ENCODE data around the gene PSAPL1. TPM values are rescaled to one million over a fixed set of nuclear protein-coding genes. Genes with fewer than 3 reads are reported as not detected.

The PSAPL1 gene
- total RNA-seq, 1 experiment from 2014 or later, result 14.3 TPM

DNA sequence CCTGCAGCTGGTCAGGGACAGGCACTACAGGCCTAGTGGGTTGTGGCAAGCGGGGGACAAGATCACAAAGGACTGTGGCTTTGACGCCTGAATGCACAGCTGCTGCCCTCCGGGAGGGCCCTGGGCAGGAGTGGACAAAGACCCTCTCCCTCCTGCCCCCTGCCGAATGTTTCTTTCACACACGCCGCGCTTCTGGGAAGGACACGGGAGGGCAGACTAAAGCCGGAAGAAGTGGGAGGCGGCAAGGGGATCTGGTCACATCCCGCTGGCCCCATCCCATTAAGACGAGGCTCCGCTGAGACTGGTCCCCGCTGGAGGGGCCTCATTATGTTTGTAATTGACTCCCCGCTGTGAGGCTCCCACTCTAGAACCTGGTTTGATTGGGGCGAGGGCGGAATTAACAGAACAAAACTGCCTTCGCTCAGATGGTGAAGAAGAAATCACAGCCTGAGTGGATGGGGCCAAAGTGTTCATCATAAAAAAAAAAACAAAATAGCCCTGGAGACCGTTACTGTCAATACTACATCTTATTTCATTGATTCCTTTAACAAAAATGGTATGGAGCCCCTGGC, 37.8 kb upstream of the PSAPL1 start:
- no peaks in the 10 kb centered on the region for H3K4me1 Mint-ChIP-seq (ENCODE audit: low read depth, unreplicated experiment)
- H3K27ac Mint-ChIP-seq (ENCODE audit: unreplicated experiment), result no peak overlapping the region
- no peaks in the 10 kb centered on the region for H3K9me3 Mint-ChIP-seq (ENCODE audit: unreplicated experiment)
- DNase-seq, result no peak
- BruUV-seq (replicated peaks), result no TSS peak
- H3K4me3 ChIP-seq (ENCODE audit: low read depth, low read length), result no peak overlapping the region
- CTCF ChIA-PET, result no interaction called here
- intact Hi-C loops (cut with micrococcal nuclease; ENCODE audit: unreplicated experiment), result no loop called here
- TF ChIP-seq, protein P1, sequence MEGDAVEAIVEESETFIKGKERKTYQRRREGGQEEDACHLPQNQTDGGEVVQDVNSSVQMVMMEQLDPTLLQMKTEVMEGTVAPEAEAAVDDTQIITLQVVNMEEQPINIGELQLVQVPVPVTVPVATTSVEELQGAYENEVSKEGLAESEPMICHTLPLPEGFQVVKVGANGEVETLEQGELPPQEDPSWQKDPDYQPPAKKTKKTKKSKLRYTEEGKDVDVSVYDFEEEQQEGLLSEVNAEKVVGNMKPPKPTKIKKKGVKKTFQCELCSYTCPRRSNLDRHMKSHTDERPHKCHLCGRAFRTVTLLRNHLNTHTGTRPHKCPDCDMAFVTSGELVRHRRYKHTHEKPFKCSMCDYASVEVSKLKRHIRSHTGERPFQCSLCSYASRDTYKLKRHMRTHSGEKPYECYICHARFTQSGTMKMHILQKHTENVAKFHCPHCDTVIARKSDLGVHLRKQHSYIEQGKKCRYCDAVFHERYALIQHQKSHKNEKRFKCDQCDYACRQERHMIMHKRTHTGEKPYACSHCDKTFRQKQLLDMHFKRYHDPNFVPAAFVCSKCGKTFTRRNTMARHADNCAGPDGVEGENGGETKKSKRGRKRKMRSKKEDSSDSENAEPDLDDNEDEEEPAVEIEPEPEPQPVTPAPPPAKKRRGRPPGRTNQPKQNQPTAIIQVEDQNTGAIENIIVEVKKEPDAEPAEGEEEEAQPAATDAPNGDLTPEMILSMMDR (IDR thresholded peaks at IDR 0.05; ENCODE audit: insufficient read depth in 1 of 2, low read depth in 1 of 2, low read length in 1 of 2, severe bottlenecking in 1 of 2, unreplicated experiment in 1 of 2), result no peak
- H3K27me3 ChIP-seq (replicated peaks; ENCODE audit: control insufficient read depth, insufficient read depth, low read length), result no peaks in the 10 kb centered on the region
- no peaks in the 10 kb centered on the region for H3K36me3 Mint-ChIP-seq (ENCODE audit: insufficient read depth, unreplicated experiment)
- H3K36me3 ChIP-seq (ENCODE audit: control insufficient read depth, insufficient read depth, low read length), result no peaks in the 10 kb centered on the region
- H3K27me3 Mint-ChIP-seq (ENCODE audit: insufficient read depth, unreplicated experiment), result peaks cover 3% of the 10 kb centered on the region
- no peaks in the 10 kb centered on the region for H3K9me3 ChIP-seq
- no peak overlapping the region for H3K4me3 Mint-ChIP-seq (ENCODE audit: unreplicated experiment)
- POLR2A ChIA-PET, result no interaction called here
- no peaks in the 10 kb centered on the region for H3K4me1 ChIP-seq

DNA sequence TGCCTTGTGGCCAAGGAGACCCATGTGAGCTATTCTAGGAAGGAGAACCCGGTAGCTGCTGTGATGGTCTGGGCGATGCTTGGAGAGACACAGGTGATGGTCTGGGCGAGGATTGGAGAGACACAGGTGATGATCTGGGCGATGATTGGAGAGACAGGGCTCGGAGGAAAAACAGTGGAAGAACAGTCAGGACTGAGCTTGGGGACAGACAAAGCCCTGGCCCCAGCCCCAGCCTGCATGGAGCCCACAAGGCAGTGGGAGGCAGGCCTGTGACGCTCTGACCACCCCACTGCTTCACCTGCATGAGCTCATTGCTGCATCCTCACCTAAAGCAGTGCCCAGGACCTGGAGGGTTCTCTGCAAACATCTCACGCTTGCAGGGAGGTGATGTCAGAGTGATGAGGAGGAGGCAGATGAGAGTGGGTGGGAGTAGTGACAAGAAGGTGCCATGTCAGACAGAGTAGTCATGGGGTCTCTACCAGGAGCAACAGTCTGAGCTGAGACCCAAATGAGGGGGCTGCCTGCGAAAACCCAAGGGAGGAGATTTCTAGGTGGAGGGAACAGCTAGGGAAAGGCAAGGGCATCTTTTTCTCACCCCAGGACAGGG, 35.9 kb upstream of the PSAPL1 start:
- H3K4me3 ChIP-seq (ENCODE audit: low read depth, low read length), result no peak overlapping the region
- no peaks in the 10 kb centered on the region for H3K4me1 ChIP-seq
- H3K27me3 Mint-ChIP-seq (ENCODE audit: insufficient read depth, unreplicated experiment), result peaks cover 3% of the 10 kb centered on the region
- intact Hi-C loops (cut with micrococcal nuclease; ENCODE audit: unreplicated experiment), result no loop called here
- no peaks in the 10 kb centered on the region for H3K36me3 Mint-ChIP-seq (ENCODE audit: insufficient read depth, unreplicated experiment)
- H3K4me3 Mint-ChIP-seq (ENCODE audit: unreplicated experiment), result no peak overlapping the region
- CTCF ChIA-PET, result interaction anchor here (0.9 kb wide), 1 partner anchor 10 kb away, joined by 3 read pairs; no protein-coding TSS in a partner anchor
- TF ChIP-seq, protein P1 (IDR thresholded peaks at IDR 0.05; ENCODE audit: insufficient read depth in 1 of 2, low read depth in 1 of 2, low read length in 1 of 2, severe bottlenecking in 1 of 2, unreplicated experiment in 1 of 2), result no peak
- H3K27ac Mint-ChIP-seq (ENCODE audit: unreplicated experiment), result no peak overlapping the region
- H3K27me3 ChIP-seq (replicated peaks; ENCODE audit: control insufficient read depth, insufficient read depth, low read length), result no peaks in the 10 kb centered on the region
- peaks cover 5% of the 10 kb centered on the region; the same call in 1 of the 2 replicates for H3K9me3 ChIP-seq
- no peaks in the 10 kb centered on the region for H3K36me3 ChIP-seq (ENCODE audit: control insufficient read depth, insufficient read depth, low read length)
- POLR2A ChIA-PET, result no interaction called here
- BruUV-seq (replicated peaks), result no TSS peak
- no peaks in the 10 kb centered on the region for H3K9me3 Mint-ChIP-seq (ENCODE audit: unreplicated experiment)
- H3K4me1 Mint-ChIP-seq (ENCODE audit: low read depth, unreplicated experiment), result no peaks in the 10 kb centered on the region
- DNase-seq, result no peak

DNA sequence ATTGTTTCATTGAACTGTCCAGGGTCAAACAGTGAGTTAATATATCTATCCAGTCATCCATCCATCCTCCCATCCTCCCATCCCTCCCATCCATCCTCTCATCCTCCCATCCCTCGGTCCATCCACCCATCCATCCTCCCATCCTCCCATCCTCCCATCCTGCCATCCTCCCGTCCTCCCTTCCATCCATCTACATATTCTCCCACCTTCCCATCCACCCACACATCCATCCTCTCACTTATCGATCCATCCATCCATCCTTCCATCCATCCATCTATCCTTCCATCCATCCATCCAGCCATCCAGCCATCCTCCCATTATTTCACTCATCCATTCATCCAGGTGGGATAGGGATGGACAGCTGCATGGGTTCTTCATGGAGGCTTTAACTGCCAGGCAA, 35.4 kb upstream of the PSAPL1 start:
- H3K36me3 ChIP-seq (ENCODE audit: control insufficient read depth, insufficient read depth, low read length), result no peaks in the 10 kb centered on the region
- no peaks in the 10 kb centered on the region for H3K27me3 ChIP-seq (replicated peaks; ENCODE audit: control insufficient read depth, insufficient read depth, low read length)
- Mint-ChIP-seq H3K27ac (ENCODE audit: unreplicated experiment) (no peak overlapping the region), H3K27me3 (ENCODE audit: insufficient read depth, unreplicated experiment) (peaks cover 3% of the 10 kb centered on the region), H3K9me3 (ENCODE audit: unreplicated experiment) (no peaks in the 10 kb centered on the region), H3K36me3 (ENCODE audit: insufficient read depth, unreplicated experiment) (no peaks in the 10 kb centered on the region), H3K4me1 (ENCODE audit: low read depth, unreplicated experiment) (no peaks in the 10 kb centered on the region), H3K4me3 (ENCODE audit: unreplicated experiment) (no peak overlapping the region)
- BruUV-seq (replicated peaks), result no TSS peak
- H3K4me1 ChIP-seq, result no peaks in the 10 kb centered on the region
- CTCF ChIA-PET, result interaction anchor here (0.9 kb wide), 1 partner anchor 10 kb away, joined by 3 read pairs; no protein-coding TSS in a partner anchor
- H3K4me3 ChIP-seq (ENCODE audit: low read depth, low read length), result no peak overlapping the region
- H3K9me3 ChIP-seq, result peaks cover 5% of the 10 kb centered on the region; the same call in 1 of the 2 replicates
- POLR2A ChIA-PET, result no interaction called here
- intact Hi-C loops (cut with micrococcal nuclease; ENCODE audit: unreplicated experiment), result no loop called here
- no peak for DNase-seq
- TF ChIP-seq, protein P1 (IDR thresholded peaks at IDR 0.05; ENCODE audit: insufficient read depth in 1 of 2, low read depth in 1 of 2, low read length in 1 of 2, severe bottlenecking in 1 of 2, unreplicated experiment in 1 of 2), result no peak

Measured in Caco-2 (cell line).